HG03439 (cell line): ENCODE measurements around the gene F2.

ENCODE experiments used
- ATAC-seq: cut with Tn5 transposase; IDR thresholded peaks from one replicate; pipeline ENCODE4 v1.9.1; 2021; ENCODE audit warnings: mild to moderate bottlenecking, moderate library complexity; ENCODE audit not compliant: unreplicated experiment

Gene F2

GRCh38 chr11:46738887-46739286 lies 19.9 kb downstream of the F2 start:
- no peak for ATAC-seq

DNA sequence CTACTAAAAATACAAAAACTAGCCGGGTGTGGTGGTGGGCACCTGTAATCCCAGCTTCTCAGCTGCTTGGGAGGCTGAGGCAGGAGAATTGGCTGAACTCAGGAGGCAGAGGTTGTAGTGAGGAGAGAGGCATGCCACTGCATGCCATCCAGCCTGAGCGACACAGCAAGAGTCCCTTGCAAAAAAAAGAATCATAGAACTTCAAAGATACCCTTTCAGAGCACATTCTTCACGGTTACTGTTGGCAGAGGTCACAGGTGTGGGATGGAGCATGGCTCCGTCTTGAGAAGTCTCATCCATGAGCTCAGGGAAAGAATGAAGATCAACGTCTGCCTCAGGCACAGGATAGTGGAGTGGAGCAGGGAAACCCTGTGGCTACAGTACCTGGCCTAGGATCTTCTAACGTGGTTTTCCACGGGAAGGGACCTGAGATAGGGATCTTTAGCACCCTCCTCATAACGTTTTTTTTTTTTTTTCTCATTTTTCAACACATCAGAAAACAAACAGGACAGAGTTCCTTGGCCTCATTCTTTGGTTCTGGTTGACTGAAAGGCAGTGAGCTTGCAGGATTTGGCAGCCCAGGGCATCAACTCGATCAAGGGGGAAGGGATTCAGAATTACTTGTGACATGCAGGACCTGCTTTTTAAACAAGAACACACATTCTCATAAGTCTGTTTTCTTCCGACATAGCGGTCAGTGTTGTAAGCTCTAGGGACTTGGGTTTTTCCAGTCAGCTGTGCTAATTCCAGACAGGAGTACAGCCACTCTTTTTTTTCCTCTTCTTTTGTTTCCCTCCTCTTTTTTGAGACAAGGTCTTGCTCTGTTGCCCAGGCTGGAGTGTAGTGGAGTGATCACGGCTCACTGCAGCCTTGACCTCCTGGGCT lies 22.8 kb downstream of the F2 start:
- ATAC-seq: no peak

DNA sequence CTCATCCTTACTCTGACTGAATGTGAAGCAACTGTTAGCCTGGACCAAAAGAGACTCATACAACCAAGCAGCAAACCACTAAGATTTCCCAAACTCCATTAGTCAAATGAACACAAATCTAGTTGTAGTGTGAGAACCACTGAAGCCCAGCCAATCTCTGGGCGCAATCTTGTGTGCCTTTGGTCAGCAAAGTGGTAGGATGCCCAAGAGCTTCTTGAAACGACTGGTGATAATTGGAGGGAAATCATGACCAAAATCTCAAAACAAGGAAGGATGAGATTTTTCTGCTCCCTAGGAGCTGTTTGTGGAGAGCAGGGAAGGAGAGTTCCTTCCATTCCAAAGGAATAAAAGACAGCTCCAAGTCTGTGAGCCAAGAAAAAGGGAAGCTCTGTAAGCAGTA lies 24.0 kb downstream of the F2 start:
- ATAC-seq: no peak

DNA sequence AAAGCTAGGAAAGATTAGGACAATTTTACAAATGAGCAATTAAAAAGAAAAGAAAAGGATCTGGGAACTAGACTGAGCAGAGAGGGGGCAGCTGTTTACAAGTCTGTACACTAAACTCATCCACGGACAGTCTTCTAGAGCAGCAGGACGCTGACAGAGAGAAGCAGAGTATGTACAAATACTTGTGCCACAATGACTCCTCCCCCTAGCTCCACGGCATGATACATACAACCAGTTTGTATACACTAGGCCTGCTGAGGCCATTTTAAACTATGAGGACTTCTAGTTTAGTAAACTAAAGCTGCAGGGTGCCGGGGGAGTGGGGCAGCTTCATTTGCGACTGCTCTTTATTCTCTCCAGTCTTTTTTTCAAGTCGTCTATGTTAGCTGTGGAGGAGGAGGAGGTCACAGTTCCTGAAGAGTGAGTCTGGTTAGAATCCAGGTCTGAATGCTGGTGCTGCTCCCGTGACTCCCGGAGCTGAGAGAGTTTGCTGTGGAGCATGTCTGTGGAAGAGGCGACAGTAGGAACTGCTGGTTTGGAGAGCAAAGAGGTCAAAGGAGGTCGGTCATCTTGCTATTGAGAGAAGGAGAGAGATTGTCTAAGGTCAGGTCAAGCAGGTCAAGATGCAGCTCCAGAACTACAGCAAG lies 24.8 kb downstream of the F2 start:
- no peak for ATAC-seq

- ATAC-seq: no peak
Measured at GRCh38 chr11:46745328-46745727, 26.3 kb downstream of the F2 start.

DNA sequence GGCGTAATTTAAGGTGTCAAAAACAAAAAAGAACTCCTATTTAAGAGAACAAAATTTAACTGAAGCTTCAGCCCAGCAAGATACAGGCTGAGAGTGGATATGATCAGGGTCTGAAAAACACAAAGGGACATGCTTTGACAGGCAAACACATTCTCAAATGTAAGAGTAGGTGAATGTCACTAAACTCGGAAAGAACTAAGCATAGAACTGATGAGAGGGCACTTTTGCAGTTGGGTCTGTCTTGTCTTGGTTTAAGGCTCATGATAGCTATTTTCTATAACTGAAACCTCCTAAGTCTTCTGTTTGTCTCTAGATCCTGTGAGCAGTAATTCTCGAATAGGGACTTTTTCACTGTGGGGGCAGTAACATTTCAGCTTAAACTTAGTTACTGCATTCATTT lies 27.0 kb downstream of the F2 start:
- ATAC-seq: no peak

GRCh38 chr11:46747150-46747549 lies 28.1 kb downstream of the F2 start:
- ATAC-seq: no peak

DNA sequence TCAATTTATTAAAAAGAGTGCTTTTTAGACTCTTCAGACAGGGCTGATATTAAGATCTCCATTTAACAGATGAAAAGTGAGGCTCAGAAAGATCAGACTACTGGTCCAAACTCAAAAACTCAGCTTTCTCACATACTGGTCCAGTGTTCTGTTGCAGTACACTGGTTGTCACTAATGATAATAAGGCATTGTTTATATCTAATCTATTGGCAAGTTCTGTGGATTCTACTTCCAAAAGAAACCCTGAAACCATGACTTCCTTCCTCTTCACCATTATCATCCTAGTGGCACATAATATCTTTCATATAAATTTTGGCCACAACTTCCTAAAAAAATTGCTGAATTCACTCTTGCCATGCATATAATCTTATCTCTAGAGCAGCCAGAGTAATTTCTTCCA lies 36.9 kb downstream of the F2 start:
- no peak for ATAC-seq

DNA sequence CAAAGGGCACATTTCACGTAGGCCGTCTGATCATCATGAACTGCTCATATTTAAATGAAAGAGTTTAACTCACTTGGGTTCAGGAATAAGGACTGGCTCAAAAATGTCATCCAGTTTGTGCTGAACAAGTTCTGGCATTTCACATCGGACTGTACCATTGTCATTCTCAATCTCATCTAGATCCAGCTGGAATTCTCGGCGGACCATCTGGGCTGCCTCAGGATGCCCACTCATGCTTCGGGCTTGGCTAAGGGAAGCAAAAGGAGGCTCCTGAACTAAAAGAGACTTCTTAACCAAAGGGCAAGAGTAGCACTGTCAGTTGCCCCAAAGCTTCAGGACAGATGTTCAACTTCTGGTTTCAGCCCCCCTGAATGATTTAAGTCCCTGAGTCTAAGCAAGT lies 40.2 kb downstream of the F2 start:
- no peak for ATAC-seq

- no peak for ATAC-seq
Measured at GRCh38 chr11:46760429-46761128, 41.6 kb downstream of the F2 start.

GRCh38 chr11:46761807-46762206 lies 42.8 kb downstream of the F2 start:
- no peak for ATAC-seq

GRCh38 chr11:46762248-46762647 lies 43.2 kb downstream of the F2 start:
- ATAC-seq: no peak

DNA sequence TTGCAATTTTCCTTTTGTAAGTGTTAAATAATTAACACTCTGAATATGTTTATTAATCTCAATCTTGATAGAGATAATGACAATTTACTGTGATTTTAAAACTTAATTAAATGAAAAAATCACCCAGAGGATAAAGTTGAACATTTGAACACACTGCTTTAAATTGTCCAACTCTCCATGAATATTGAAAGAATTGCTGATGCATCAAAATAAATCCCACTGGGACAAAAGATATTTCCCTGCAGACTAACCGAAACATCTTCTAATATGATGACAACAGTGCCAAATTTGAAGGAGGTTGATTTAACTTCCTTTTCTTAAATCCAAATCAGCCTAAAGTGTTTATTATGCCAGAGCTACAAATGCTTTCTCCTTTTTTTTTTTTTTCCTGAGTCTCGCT lies 47.6 kb downstream of the F2 start:
- ATAC-seq: no peak

- ATAC-seq: no peak
Measured at GRCh38 chr11:46769636-46770221, 50.7 kb downstream of the F2 start.

GRCh38 chr11:46776878-46777277 lies 57.9 kb downstream of the F2 start:
- ATAC-seq: no peak

DNA sequence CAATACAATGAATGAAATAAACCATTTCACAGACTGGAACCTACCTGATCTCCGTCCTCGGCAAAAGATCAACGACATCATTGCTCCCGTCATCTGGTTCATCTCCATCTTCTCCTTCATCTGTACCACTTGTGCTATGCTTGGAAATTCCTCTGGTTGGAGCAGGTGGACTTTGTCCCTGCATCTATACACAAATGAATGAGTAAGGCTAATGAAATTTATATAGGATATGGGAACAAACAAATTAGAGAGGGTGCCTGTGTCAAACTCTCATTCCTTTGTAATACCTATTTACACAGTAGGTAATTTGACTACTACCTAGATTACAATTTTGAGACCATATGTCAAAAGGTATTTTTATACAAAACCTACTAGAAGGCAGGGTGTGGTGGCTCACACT lies 59.4 kb downstream of the F2 start:
- ATAC-seq: no peak
